ENCODE measurements around the gene SMCO3. TPM values are rescaled to one million over a fixed set of nuclear protein-coding genes. Genes with fewer than 3 reads are reported as not detected.

SMCO3 gene
- total RNA-seq, 1 experiment from 2014 or later, result not detected

- POLR2A ChIA-PET, result no interaction called here
- no peaks in the 10 kb centered on the region for H3K9me2 ChIP-seq (ENCODE audit: insufficient read depth)
- TF ChIP-seq FOSL1 (IDR thresholded peaks at IDR 0.05; ENCODE audit: low read depth) (no peak), SRF (IDR thresholded peaks at IDR 0.05; ENCODE audit: low read depth) (no peak), POLR2A (IDR thresholded peaks at IDR 0.05; ENCODE audit: borderline replicate concordance, extremely low read depth, insufficient read depth, insufficient read length) (no peak), YY1 (IDR thresholded peaks at IDR 0.05; ENCODE audit: extremely low read depth, insufficient replicate concordance, low read depth, low read length) (no peak), TCF7L2 (IDR thresholded peaks at IDR 0.05; ENCODE audit: borderline replicate concordance, extremely low read depth, insufficient read depth, insufficient read length) (no peak)
- no peaks in the 10 kb centered on the region for H3K27me3 ChIP-seq (ENCODE audit: insufficient read depth, low read length)
- intact Hi-C loops (cut with micrococcal nuclease), result no loop called here
- H3K4me2 ChIP-seq (ENCODE audit: low read length), result no peak overlapping the region
- CTCF ChIA-PET, result no interaction called here
- H2AFZ ChIP-seq (ENCODE audit: low read depth, low read length, poor library complexity, severe bottlenecking), result no peak overlapping the region
- ATAC-seq (no peak), DNase-seq (ENCODE audit: low read depth, low spot score) (no peak)
- no peak overlapping the region for H3K9ac ChIP-seq (ENCODE audit: low read length)
- H3K4me1 ChIP-seq (ENCODE audit: control insufficient read depth in 1 of 2, insufficient read depth in 2 of 2, low read length in 2 of 2), result no peaks in the 10 kb centered on the region
- peaks cover 5% of the 10 kb centered on the region; the same call in 1 of the 2 replicates for H3K79me2 ChIP-seq (ENCODE audit: insufficient read depth, low read length)
- no peak overlapping the region for H3K4me3 ChIP-seq (replicated peaks in 1 of 2; ENCODE audit: low read depth in 1 of 2, low read length in 2 of 2)
- H3K9me3 ChIP-seq (ENCODE audit: control insufficient read depth in 1 of 2, insufficient read depth in 1 of 2, low read depth in 1 of 2, low read length in 2 of 2), result no peaks in the 10 kb centered on the region
- H4K20me1 ChIP-seq (ENCODE audit: insufficient read depth), result no peaks in the 10 kb centered on the region
- H3K36me3 ChIP-seq (ENCODE audit: control insufficient read depth in 1 of 2, insufficient read depth in 2 of 2, low read length in 2 of 2), result peaks cover 34 to 39% of the 10 kb centered on the region in 2 experiments
- RAD21 ChIA-PET (ENCODE audit: low non-redundant PET in 1 of 2, low total read pairs in 2 of 2, uncharacterized antibody in 2 of 2, unreplicated experiment in 2 of 2), result no interaction called here
- no TSS peak for BruUV-seq (replicated peaks)
- H3K27ac ChIP-seq (ENCODE audit: low read depth, low read length), result no peak overlapping the region
Measured at GRCh38 chr12:14785568-14785967, 28.4 kb downstream of the SMCO3 start.

- BruUV-seq (replicated peaks), result no TSS peak
- Histone ChIP-seq H3K9ac (ENCODE audit: low read length) (no peak overlapping the region), H3K27me3 (ENCODE audit: insufficient read depth, low read length) (no peaks in the 10 kb centered on the region), H3K27ac (ENCODE audit: low read depth, low read length) (no peak overlapping the region), H3K79me2 (ENCODE audit: insufficient read depth, low read length) (peaks cover 5% of the 10 kb centered on the region; the same call in 1 of the 2 replicates), H3K9me2 (ENCODE audit: insufficient read depth) (no peaks in the 10 kb centered on the region), H3K36me3 (ENCODE audit: control insufficient read depth in 1 of 2, insufficient read depth in 2 of 2, low read length in 2 of 2) (peaks cover 23 to 29% of the 10 kb centered on the region in 2 experiments; a peak in 3 of 4 replicates), H2AFZ (ENCODE audit: low read depth, low read length, poor library complexity, severe bottlenecking) (no peak overlapping the region), H3K4me1 (ENCODE audit: control insufficient read depth in 1 of 2, insufficient read depth in 2 of 2, low read length in 2 of 2) (no peaks in the 10 kb centered on the region), H3K9me3 (ENCODE audit: control insufficient read depth in 1 of 2, insufficient read depth in 1 of 2, low read depth in 1 of 2, low read length in 2 of 2) (no peaks in the 10 kb centered on the region), H4K20me1 (ENCODE audit: insufficient read depth) (no peaks in the 10 kb centered on the region), H3K4me2 (ENCODE audit: low read length) (no peak overlapping the region), H3K4me3 (replicated peaks in 1 of 2; ENCODE audit: low read depth in 1 of 2, low read length in 2 of 2) (no peak overlapping the region)
- no peak for TF ChIP-seq REST (IDR thresholded peaks at IDR 0.05; ENCODE audit: low read depth)
- no peak for TF ChIP-seq EGR1 (IDR thresholded peaks at IDR 0.05; ENCODE audit: low read depth)
- no peak for TF ChIP-seq YY1 (IDR thresholded peaks at IDR 0.05; ENCODE audit: extremely low read depth, insufficient replicate concordance, low read depth, low read length)
- TF ChIP-seq, protein P1, sequence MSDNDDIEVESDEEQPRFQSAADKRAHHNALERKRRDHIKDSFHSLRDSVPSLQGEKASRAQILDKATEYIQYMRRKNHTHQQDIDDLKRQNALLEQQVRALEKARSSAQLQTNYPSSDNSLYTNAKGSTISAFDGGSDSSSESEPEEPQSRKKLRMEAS (IDR thresholded peaks at IDR 0.05), result no peak
- TF ChIP-seq, protein P2, sequence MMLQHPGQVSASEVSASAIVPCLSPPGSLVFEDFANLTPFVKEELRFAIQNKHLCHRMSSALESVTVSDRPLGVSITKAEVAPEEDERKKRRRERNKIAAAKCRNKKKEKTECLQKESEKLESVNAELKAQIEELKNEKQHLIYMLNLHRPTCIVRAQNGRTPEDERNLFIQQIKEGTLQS (IDR thresholded peaks at IDR 0.05), result no peak
- TF ChIP-seq CEBPB (IDR thresholded peaks at IDR 0.05; ENCODE audit: low read depth), result no peak
- no peak for TF ChIP-seq FOSL1 (IDR thresholded peaks at IDR 0.05; ENCODE audit: low read depth)
- TF ChIP-seq JUND (IDR thresholded peaks at IDR 0.05), result no peak
- TF ChIP-seq EZH2phosphoT487 (IDR thresholded peaks at IDR 0.05; ENCODE audit: borderline replicate concordance), result no peak
- no peak for TF ChIP-seq EZH2 (IDR thresholded peaks at IDR 0.05)
- TF ChIP-seq ZFX (IDR thresholded peaks at IDR 0.05), result no peak
- no peak for TF ChIP-seq SIN3A (IDR thresholded peaks at IDR 0.05; ENCODE audit: low read depth)
- no peak for TF ChIP-seq TCF7L2 (IDR thresholded peaks at IDR 0.05; ENCODE audit: borderline replicate concordance, extremely low read depth, insufficient read depth, insufficient read length)
- no peak for TF ChIP-seq SP1 (IDR thresholded peaks at IDR 0.05; ENCODE audit: low read depth)
- DNase-seq (ENCODE audit: low read depth, low spot score) (no peak), ATAC-seq (no peak)
- RAD21 ChIA-PET (ENCODE audit: low non-redundant PET in 1 of 2, low total read pairs in 2 of 2, uncharacterized antibody in 2 of 2, unreplicated experiment in 2 of 2), result no interaction called here
- CTCF ChIA-PET, result interaction anchor here (1.0 kb wide), 1 partner anchor 26 kb away, joined by 3 read pairs; no protein-coding TSS in a partner anchor
- intact Hi-C loops (cut with micrococcal nuclease), result no loop called here
- POLR2A ChIA-PET, result no interaction called here
Measured at GRCh38 chr12:14784471-14784870, 29.5 kb downstream of the SMCO3 start.
